Mesenchymal stem cell (in vitro differentiated cells and primary cell): ENCODE data around the gene RUBCN.
"Not testable (repeated sequence)": the region's sequence is repeated elsewhere in the genome, so short reads cannot be mapped to it uniquely, and the experiment has no call there.

Source experiments
- DNase-seq: peaks from one replicate; pipeline ENCODE4 v3.0.0-alpha.2; 2013
- H2AFZ ChIP-seq: one replicate; pipeline ENCODE4 v1.6.1; 2013; ENCODE audit warnings: low read depth, mild to moderate bottlenecking, control low read depth, inconsistent platforms, low read length, moderate library complexity
- H2AK5ac ChIP-seq: 2 replicates; pipeline ENCODE4 v1.6.1; 2013; ENCODE audit warnings: low read length, moderate library complexity, mild to moderate bottlenecking, inconsistent platforms; ENCODE audit not compliant: severe bottlenecking
- H2BK120ac ChIP-seq: one replicate; pipeline ENCODE4 v1.6.1; 2013; ENCODE audit warnings: low read depth, mild to moderate bottlenecking, inconsistent platforms, low read length, moderate library complexity
- H2BK12ac ChIP-seq, 2 experiments: one replicate each; pipeline ENCODE4 v1.6.1; 2013; ENCODE audit warnings: inconsistent platforms in 2 of 2, low read length in 2 of 2, mild to moderate bottlenecking in 2 of 2, moderate library complexity in 2 of 2, control low read depth in 1 of 2
- H2BK15ac ChIP-seq: one replicate; pipeline ENCODE4 v1.6.1; 2013; ENCODE audit warnings: mild to moderate bottlenecking, low read depth, inconsistent platforms; ENCODE audit not compliant: poor library complexity, severe bottlenecking
- H2BK5ac ChIP-seq: 2 replicates; pipeline ENCODE4 v1.6.1; 2013; ENCODE audit warnings: low read depth, mild to moderate bottlenecking, low read length, control low read depth, inconsistent platforms; ENCODE audit not compliant: poor library complexity, severe bottlenecking
- H3K14ac ChIP-seq, 2 experiments: one replicate each; pipeline ENCODE4 v1.6.1; 2013; ENCODE audit warnings: inconsistent platforms in 2 of 2, low read length in 2 of 2, control low read depth in 1 of 2, mild to moderate bottlenecking in 1 of 2, moderate library complexity in 1 of 2
- H3K18ac ChIP-seq, 2 experiments: one replicate each; pipeline ENCODE4 v1.6.1; 2013; ENCODE audit warnings: inconsistent platforms in 2 of 2, low read length in 2 of 2, control low read depth in 1 of 2, low read depth in 1 of 2, mild to moderate bottlenecking in 1 of 2
- H3K23ac ChIP-seq, 2 experiments: one replicate each; pipeline ENCODE4 v1.6.1; 2013; ENCODE audit warnings: inconsistent platforms in 2 of 2, low read length in 2 of 2, mild to moderate bottlenecking in 2 of 2, moderate library complexity in 2 of 2, control low read depth in 1 of 2
- H3K27ac ChIP-seq: 2 replicates; pipeline ENCODE4 v1.5.1; 2013; ENCODE audit warnings: mild to moderate bottlenecking, moderate library complexity, low read length, control low read depth, inconsistent platforms; ENCODE audit not compliant: poor library complexity, severe bottlenecking
- H3K27me3 ChIP-seq, 2 experiments: 2 replicates each; pipeline versions ENCODE4 v1.6.1 to v1.7.0; 2013; ENCODE audit warnings: low read length in 2 of 2, mild to moderate bottlenecking in 2 of 2, moderate library complexity in 2 of 2, control low read depth in 1 of 2, inconsistent platforms in 1 of 2; ENCODE audit not compliant: control insufficient read depth in 1 of 2, insufficient read depth in 1 of 2
- H3K36me3 ChIP-seq, 2 experiments: 2 replicates each; pipeline versions ENCODE4 v1.6.1 to v1.7.0; 2013; ENCODE audit warnings: low read length in 2 of 2, control low read depth in 1 of 2, inconsistent platforms in 1 of 2, low read depth in 1 of 2, mild to moderate bottlenecking in 1 of 2; ENCODE audit not compliant: insufficient read depth in 2 of 2, control insufficient read depth in 1 of 2
- H3K4ac ChIP-seq, 2 experiments: one replicate each; pipeline ENCODE4 v1.6.1; 2013; ENCODE audit warnings: inconsistent platforms in 2 of 2, low read length in 2 of 2, mild to moderate bottlenecking in 2 of 2, moderate library complexity in 2 of 2, control low read depth in 1 of 2, low read depth in 1 of 2
- H3K4me1 ChIP-seq: 2 replicates; pipeline ENCODE4 v1.6.1; 2013; ENCODE audit warnings: low read depth, low read length, control low read depth; ENCODE audit not compliant: control insufficient read depth, insufficient read depth
- H3K4me2 ChIP-seq: 2 replicates; pipeline ENCODE4 v1.6.1; 2013; ENCODE audit warnings: low read length, mild to moderate bottlenecking, inconsistent platforms; ENCODE audit not compliant: poor library complexity, severe bottlenecking
- H3K4me3 ChIP-seq, 2 experiments: 2 replicates each; pipeline versions ENCODE4 v1.5.1 to v1.7.0; 2013; ENCODE audit warnings: low read length in 2 of 2, mild to moderate bottlenecking in 2 of 2, control low read depth in 1 of 2, low read depth in 1 of 2; ENCODE audit not compliant: insufficient read depth in 1 of 2
- H3K79me1 ChIP-seq: replicated peaks from 2 replicates; pipeline ENCODE4 v1.6.1; 2013; ENCODE audit warnings: mild to moderate bottlenecking, control low read depth, low read length, inconsistent platforms; ENCODE audit not compliant: poor library complexity, severe bottlenecking
- H3K9ac ChIP-seq: 2 replicates; pipeline ENCODE4 v1.7.0; 2013; ENCODE audit warnings: mild to moderate bottlenecking, low read length, moderate library complexity
- H3K9me3 ChIP-seq: 2 replicates; pipeline ENCODE4 v1.7.0; 2013; ENCODE audit warnings: mild to moderate bottlenecking, low read length; ENCODE audit not compliant: control insufficient read depth
- H4K8ac ChIP-seq: one replicate; pipeline ENCODE4 v1.6.1; 2013; ENCODE audit warnings: inconsistent platforms, mild to moderate bottlenecking, low read length, moderate library complexity
- H4K91ac ChIP-seq: one replicate; pipeline ENCODE4 v1.6.1; 2013; ENCODE audit warnings: mild to moderate bottlenecking, low read length, inconsistent platforms
- WGBS: methylation state at CpG from one replicate; pipeline ENCODE4 v1.1.7; 2013; ENCODE audit warnings: mixed read lengths; 5-methylcytosine and 5-hydroxymethylcytosine counted together

RUBCN gene

DNA sequence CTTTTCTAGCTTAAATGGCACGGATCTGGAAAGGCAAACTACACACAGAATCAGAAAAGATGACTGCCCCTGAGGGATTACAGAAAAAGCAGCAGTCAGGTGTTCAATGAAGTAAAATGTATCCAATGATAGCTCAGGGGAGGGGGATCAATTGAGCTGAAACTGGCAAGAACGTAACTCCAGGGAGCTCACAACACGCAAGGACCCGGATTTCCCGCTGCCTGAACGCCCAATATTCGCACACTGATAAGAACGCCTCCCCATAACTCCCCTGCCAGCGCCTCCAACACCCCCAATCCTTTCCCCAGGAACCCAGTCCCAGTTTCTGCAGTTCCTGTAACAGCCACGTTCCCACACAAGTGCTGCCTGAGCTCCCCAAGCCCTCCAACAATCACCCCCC, 83.8 kb downstream of the RUBCN start:
- not testable (repeated sequence) for H2BK12ac ChIP-seq, H3K14ac ChIP-seq, H3K36me3 ChIP-seq, H2BK5ac ChIP-seq, H3K9me3 ChIP-seq, H2AFZ ChIP-seq, H3K27me3 ChIP-seq, H3K4me3 ChIP-seq, H3K4me1 ChIP-seq, H2BK120ac ChIP-seq, H4K8ac ChIP-seq, H2BK15ac ChIP-seq, H3K23ac ChIP-seq, H2AK5ac ChIP-seq, H3K27ac ChIP-seq, H3K4ac ChIP-seq, H4K91ac ChIP-seq, DNase-seq, H3K18ac ChIP-seq, H3K79me1 ChIP-seq, H3K4me2 ChIP-seq, H3K9ac ChIP-seq
- no CpG with 5 or more reads among the region's 10 CpGs for WGBS

DNA sequence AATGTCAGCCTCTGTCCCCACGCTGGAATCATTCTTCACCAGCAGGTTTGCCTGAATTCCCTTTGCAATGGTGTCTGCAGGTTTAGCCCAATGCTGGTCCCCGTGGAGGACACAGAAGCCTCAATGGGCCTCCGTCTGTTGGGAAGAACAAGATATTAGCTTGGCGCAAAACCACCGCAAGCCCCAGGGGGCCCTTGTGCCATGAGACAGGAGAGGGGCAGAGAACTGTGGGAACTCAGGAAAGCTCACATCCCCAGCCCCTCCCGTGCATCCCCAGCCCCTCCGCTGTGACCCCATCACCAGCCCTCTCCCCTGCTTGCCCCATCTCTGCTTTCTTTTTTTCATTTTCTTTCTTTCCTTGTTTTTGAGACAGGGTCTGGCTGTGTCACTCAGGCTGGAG, 89.1 kb downstream of the RUBCN start:
- H3K27me3 ChIP-seq, H2AFZ ChIP-seq, H3K27ac ChIP-seq, H2AK5ac ChIP-seq, H4K8ac ChIP-seq, H3K79me1 ChIP-seq, H3K4me2 ChIP-seq, H2BK5ac ChIP-seq, H3K4me1 ChIP-seq, H2BK15ac ChIP-seq, H3K14ac ChIP-seq, H3K4me3 ChIP-seq, H2BK12ac ChIP-seq, H2BK120ac ChIP-seq, DNase-seq, H3K9ac ChIP-seq, H3K18ac ChIP-seq, H3K9me3 ChIP-seq, H4K91ac ChIP-seq, H3K23ac ChIP-seq, H3K36me3 ChIP-seq, H3K4ac ChIP-seq: not testable (repeated sequence)
- 100% methylated on average over 1 of the region's 7 CpGs for WGBS

- H3K4me3 ChIP-seq, H3K4ac ChIP-seq, H4K8ac ChIP-seq, DNase-seq, H2BK120ac ChIP-seq, H3K18ac ChIP-seq, H3K27ac ChIP-seq, H3K79me1 ChIP-seq, H3K4me1 ChIP-seq, H3K23ac ChIP-seq, H2AK5ac ChIP-seq, H3K9me3 ChIP-seq, H3K14ac ChIP-seq, H3K36me3 ChIP-seq, H2BK15ac ChIP-seq, H3K4me2 ChIP-seq, H2AFZ ChIP-seq, H3K27me3 ChIP-seq, H4K91ac ChIP-seq, H2BK12ac ChIP-seq, H3K9ac ChIP-seq, H2BK5ac ChIP-seq: not testable (repeated sequence)
- 98% methylated on average over 7 of the region's 9 CpGs for whole genome bisulfite sequencing
Measured at GRCh38 chr3:197647191-197647590, 89.5 kb downstream of the RUBCN start.

- H3K36me3 ChIP-seq, H4K91ac ChIP-seq, H3K27ac ChIP-seq, H3K9me3 ChIP-seq, H2AFZ ChIP-seq, DNase-seq, H3K23ac ChIP-seq, H3K14ac ChIP-seq, H2AK5ac ChIP-seq, H3K4me2 ChIP-seq, H2BK5ac ChIP-seq, H3K27me3 ChIP-seq, H3K18ac ChIP-seq, H2BK15ac ChIP-seq, H3K9ac ChIP-seq, H4K8ac ChIP-seq, H3K4me3 ChIP-seq, H3K4ac ChIP-seq, H3K79me1 ChIP-seq, H2BK120ac ChIP-seq, H2BK12ac ChIP-seq, H3K4me1 ChIP-seq: not testable (repeated sequence)
- WGBS, result 83% methylated on average over 12 of the region's 12 CpGs
Measured at GRCh38 chr3:197646294-197646693, 90.4 kb downstream of the RUBCN start.
